ENCODE results near the gene ANKRD39.

Gene ANKRD39

DNA sequence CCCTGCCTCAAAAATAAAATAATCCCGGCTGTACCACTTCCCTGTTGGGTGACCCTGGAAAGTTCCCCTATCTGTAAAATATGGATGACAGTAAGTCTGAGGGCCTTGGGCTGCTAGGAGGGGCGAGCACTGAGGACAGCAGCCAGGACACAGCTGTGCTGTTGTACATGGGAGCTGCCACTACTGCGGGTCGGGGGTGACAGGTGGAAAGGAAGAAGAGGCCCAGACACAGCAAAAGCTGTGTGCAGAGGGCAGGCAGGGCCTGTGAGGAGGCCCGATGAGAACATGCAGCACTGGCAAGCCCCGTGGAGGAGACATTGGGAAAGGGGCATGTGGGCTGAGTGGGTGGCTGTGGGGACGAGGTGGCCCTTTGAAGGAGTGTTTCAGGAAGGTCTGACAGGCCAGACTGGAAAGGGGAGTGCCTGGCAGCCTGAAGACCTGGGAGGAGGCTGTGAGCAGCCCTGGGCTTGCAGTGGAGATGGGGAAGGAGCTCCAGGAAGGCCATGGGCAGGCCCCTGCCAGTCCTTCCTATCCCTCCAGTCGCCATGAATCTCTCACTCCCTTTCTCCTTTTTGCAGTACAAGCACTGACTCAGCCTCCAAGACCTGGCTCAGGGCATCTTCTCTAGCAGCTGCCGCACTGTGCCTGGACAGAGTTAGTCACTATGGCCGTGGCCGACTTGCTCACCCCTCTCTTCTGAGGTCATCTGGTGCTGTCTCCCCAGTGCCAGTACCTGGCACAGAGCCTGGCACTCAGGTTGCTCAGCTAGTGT lies 41.0 kb upstream of the ANKRD39 start:
- Histone ChIP-seq H3K9me3 (no peaks in the 10 kb centered on the region), H3K4me3 (ENCODE audit: low read depth, low read length) (no peak overlapping the region), H3K36me3 (no peaks in the 10 kb centered on the region), H3K4me1 (no peaks in the 10 kb centered on the region), H3K27me3 (no peaks in the 10 kb centered on the region)
- DNase-seq, result no peak
- TF ChIP-seq, protein P1, sequence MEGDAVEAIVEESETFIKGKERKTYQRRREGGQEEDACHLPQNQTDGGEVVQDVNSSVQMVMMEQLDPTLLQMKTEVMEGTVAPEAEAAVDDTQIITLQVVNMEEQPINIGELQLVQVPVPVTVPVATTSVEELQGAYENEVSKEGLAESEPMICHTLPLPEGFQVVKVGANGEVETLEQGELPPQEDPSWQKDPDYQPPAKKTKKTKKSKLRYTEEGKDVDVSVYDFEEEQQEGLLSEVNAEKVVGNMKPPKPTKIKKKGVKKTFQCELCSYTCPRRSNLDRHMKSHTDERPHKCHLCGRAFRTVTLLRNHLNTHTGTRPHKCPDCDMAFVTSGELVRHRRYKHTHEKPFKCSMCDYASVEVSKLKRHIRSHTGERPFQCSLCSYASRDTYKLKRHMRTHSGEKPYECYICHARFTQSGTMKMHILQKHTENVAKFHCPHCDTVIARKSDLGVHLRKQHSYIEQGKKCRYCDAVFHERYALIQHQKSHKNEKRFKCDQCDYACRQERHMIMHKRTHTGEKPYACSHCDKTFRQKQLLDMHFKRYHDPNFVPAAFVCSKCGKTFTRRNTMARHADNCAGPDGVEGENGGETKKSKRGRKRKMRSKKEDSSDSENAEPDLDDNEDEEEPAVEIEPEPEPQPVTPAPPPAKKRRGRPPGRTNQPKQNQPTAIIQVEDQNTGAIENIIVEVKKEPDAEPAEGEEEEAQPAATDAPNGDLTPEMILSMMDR (IDR thresholded peaks at IDR 0.05; ENCODE audit: low read depth, low read length), result no peak

- Histone ChIP-seq H3K9me3 (no peaks in the 10 kb centered on the region), H3K27me3 (no peaks in the 10 kb centered on the region), H3K4me3 (ENCODE audit: low read depth, low read length) (no peak overlapping the region), H3K36me3 (no peaks in the 10 kb centered on the region), H3K4me1 (no peaks in the 10 kb centered on the region)
- DNase-seq, result no peak
- TF ChIP-seq, protein P1 (IDR thresholded peaks at IDR 0.05; ENCODE audit: low read depth, low read length), result no peak
Observed at GRCh38 chr2:96898135-96898505, 40.3 kb upstream of the ANKRD39 start.

DNA sequence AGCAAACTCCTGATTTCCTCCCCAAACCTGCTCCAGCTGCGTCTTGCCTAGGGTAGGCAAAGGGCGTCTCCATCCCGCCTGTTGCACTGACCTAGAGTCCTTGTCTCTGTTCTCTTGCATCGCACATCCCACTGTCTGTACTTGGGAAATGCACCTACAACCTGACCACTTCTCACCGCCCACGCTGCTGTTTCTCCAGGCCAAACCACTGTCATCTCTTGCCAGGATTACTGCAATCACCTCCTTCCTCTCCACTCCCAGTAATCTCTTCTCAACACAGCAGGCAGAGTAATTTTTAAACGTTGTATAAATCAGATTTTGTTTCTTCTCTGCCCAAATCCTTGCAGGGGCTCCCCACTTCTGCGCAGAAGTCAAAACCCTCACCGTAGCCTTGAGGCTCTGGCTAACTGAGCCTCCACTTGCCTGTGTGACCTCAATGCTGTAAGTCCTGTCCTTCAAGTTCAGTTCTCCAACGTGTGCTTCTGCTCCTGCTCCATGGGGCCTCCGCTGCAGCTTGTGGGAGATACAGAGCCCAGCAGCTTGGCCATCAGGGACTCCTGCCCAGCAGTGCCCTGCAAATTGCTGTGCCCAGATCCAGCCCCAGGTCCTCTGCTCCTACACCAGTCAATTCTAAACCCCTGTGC lies 39.8 kb upstream of the ANKRD39 start:
- no peaks in the 10 kb centered on the region for H3K9me3 ChIP-seq
- no peak for DNase-seq
- TF ChIP-seq, protein P1 (IDR thresholded peaks at IDR 0.05; ENCODE audit: low read depth, low read length), result no peak
- peaks cover under 1% of the 10 kb centered on the region; the same call in 1 of the 2 replicates for H3K4me1 ChIP-seq
- H3K4me3 ChIP-seq (ENCODE audit: low read depth, low read length), result no peak overlapping the region
- H3K36me3 ChIP-seq, result no peaks in the 10 kb centered on the region
- H3K27me3 ChIP-seq, result no peaks in the 10 kb centered on the region

- H3K4me3 ChIP-seq (ENCODE audit: low read depth, low read length), result no peak overlapping the region
- H3K36me3 ChIP-seq, result no peaks in the 10 kb centered on the region
- TF ChIP-seq, protein P1 (IDR thresholded peaks at IDR 0.05; ENCODE audit: low read depth, low read length), result no peak
- H3K9me3 ChIP-seq, result no peaks in the 10 kb centered on the region
- peaks cover 3% of the 10 kb centered on the region for H3K4me1 ChIP-seq
- no peaks in the 10 kb centered on the region for H3K27me3 ChIP-seq
- no peak for DNase-seq
Observed at GRCh38 chr2:96895746-96896651, 38.2 kb upstream of the ANKRD39 start.

- Histone ChIP-seq H3K4me1 (peaks cover 3% of the 10 kb centered on the region), H3K9me3 (no peaks in the 10 kb centered on the region), H3K36me3 (no peaks in the 10 kb centered on the region), H3K27me3 (no peaks in the 10 kb centered on the region), H3K4me3 (ENCODE audit: low read depth, low read length) (no peak overlapping the region)
- TF ChIP-seq, protein P1 (IDR thresholded peaks at IDR 0.05; ENCODE audit: low read depth, low read length), result no peak
- DNase-seq, result no peak
Observed at GRCh38 chr2:96895032-96895745, 37.4 kb upstream of the ANKRD39 start.
